NCI-H2196 treated with DMSO at 0.1 percent for 48 hours (cell line): ENCODE data around the gene TRERF1.

ENCODE experiments used
- DNase-seq: peaks from one replicate; lab custom pipeline; 2025; ENCODE audit not compliant: unreplicated experiment; lab: John Stamatoyannopoulos, UW

TRERF1 gene

GRCh38 chr6:42394881-42395620 is 56.7 kb downstream of the TRERF1 start:
- no peak for DNase-seq

- DNase-seq, result no peak
Measured at GRCh38 chr6:42394151-42394550, 57.6 kb downstream of the TRERF1 start.

- no peak for DNase-seq
Measured at GRCh38 chr6:42393339-42393738, 58.4 kb downstream of the TRERF1 start.

- DNase-seq, result no peak
Measured at GRCh38 chr6:42392833-42393232, 58.9 kb downstream of the TRERF1 start.

GRCh38 chr6:42391441-42391840 is 60.3 kb downstream of the TRERF1 start:
- no peak for DNase-seq

GRCh38 chr6:42390228-42390934 is 61.3 kb downstream of the TRERF1 start:
- DNase-seq, result no peak

- no peak for DNase-seq
Measured at GRCh38 chr6:42389736-42390135, 62.0 kb downstream of the TRERF1 start.

- DNase-seq, result no peak
Measured at GRCh38 chr6:42388046-42388445, 63.7 kb downstream of the TRERF1 start.

- no peak for DNase-seq
Measured at GRCh38 chr6:42387336-42387735, 64.4 kb downstream of the TRERF1 start.

GRCh38 chr6:42385339-42385738 is 66.4 kb downstream of the TRERF1 start:
- DNase-seq, result no peak

- no peak for DNase-seq
Measured at GRCh38 chr6:42383421-42384205, 68.1 kb downstream of the TRERF1 start.

GRCh38 chr6:42381850-42382249 is 69.9 kb downstream of the TRERF1 start:
- no peak for DNase-seq

- no peak for DNase-seq
Measured at GRCh38 chr6:42380228-42380979, 71.3 kb downstream of the TRERF1 start.

- DNase-seq, result no peak
Measured at GRCh38 chr6:42378536-42378935, 73.2 kb downstream of the TRERF1 start.

- no peak for DNase-seq
Measured at GRCh38 chr6:42378125-42378524, 73.6 kb downstream of the TRERF1 start.

GRCh38 chr6:42375007-42375635 is 76.6 kb downstream of the TRERF1 start:
- DNase-seq, result no peak

- no peak for DNase-seq
Measured at GRCh38 chr6:42374018-42374669, 77.6 kb downstream of the TRERF1 start.

- DNase-seq, result no peak
Measured at GRCh38 chr6:42372699-42373098, 79.0 kb downstream of the TRERF1 start.

- DNase-seq, result no peak
Measured at GRCh38 chr6:42370323-42370985, 81.3 kb downstream of the TRERF1 start.

GRCh38 chr6:42369568-42369967 is 82.2 kb downstream of the TRERF1 start:
- no peak for DNase-seq
